Cortex of kidney (tissue), 1 donor: ENCODE measurements around the gene RNASE8.

Experiments
- DNase-seq: peaks from one replicate; lab custom pipeline; 2025; lab: John Stamatoyannopoulos, UW

The RNASE8 gene

GRCh38 chr14:21106498-21107282 lies 49.1 kb downstream of the RNASE8 start:
- no peak for DNase-seq

GRCh38 chr14:21107283-21107800 lies 49.7 kb downstream of the RNASE8 start:
- no peak for DNase-seq
